GM12878 (cell line): ENCODE results near the gene ADAMTSL1.

Experiments
- CHD1 ChIP-seq: IDR thresholded peaks from 2 replicates; pipeline ENCODE4 v1.6.1; 2012; ENCODE audit warnings: low read depth, low read length, improper control_type of control experiment
- CTCF ChIP-seq, 3 experiments: IDR thresholded peaks in 2 of 3; conservative IDR thresholded peaks in 1 of 3; 2 replicates each; pipeline ENCODE4 v1.5.1; 2011; ENCODE audit warnings: low read depth in 3 of 3, low read length in 3 of 3, mild to moderate bottlenecking in 3 of 3, control low read depth in 2 of 3, moderate library complexity in 2 of 3, inconsistent platforms in 1 of 3, mixed read lengths in 1 of 3; ENCODE audit not compliant: control insufficient read depth in 2 of 3, insufficient read depth in 1 of 3; ENCODE audit errors: extremely low read depth in 1 of 3
- DPF2 ChIP-seq: fragments of 450-650 bp; IDR thresholded peaks from 2 replicates; pipeline ENCODE4 v1.6.1; 2017; ENCODE audit warnings: mild to moderate bottlenecking
- MXI1 ChIP-seq: fragments of 150-350 bp; IDR thresholded peaks from 2 replicates; pipeline ENCODE4 v1.6.1; 2011; ENCODE audit warnings: low read depth, mild to moderate bottlenecking, inconsistent platforms, low read length, improper control_type of control experiment
- NR2C2 ChIP-seq: IDR thresholded peaks from 2 replicates; pipeline ENCODE4 v1.6.1; 2011; ENCODE audit warnings: borderline replicate concordance, low read depth; ENCODE audit not compliant: control insufficient read depth, insufficient read length
- RFX5 ChIP-seq: IDR thresholded peaks from 2 replicates; pipeline ENCODE4 v1.6.1; 2011; ENCODE audit warnings: low read depth, low read length, improper control_type of control experiment

- TF ChIP-seq DPF2 = no peak
- no peak for TF ChIP-seq CTCF (IDR thresholded peaks at IDR 0.05 in 2 of 3, conservative IDR thresholded peaks at IDR 0.05 in 1 of 3; ENCODE audit: control insufficient read depth in 2 of 3, extremely low read depth in 1 of 3, insufficient read depth in 1 of 3, low read depth in 3 of 3, low read length in 3 of 3)
- no peak for TF ChIP-seq RFX5
- no peak for TF ChIP-seq MXI1
- no peak for TF ChIP-seq CHD1
- no peak for TF ChIP-seq NR2C2
Observed at GRCh38 chr9:18543406-18544192, 69.6 kb downstream of the ADAMTSL1 start.
